Activated CD4-positive, alpha-beta T cell treated with anti-CD3 and anti-CD28 coated beads, Interleukin-2, amount 10 ng/mL, durations not matched to agents 24 days and 14 days (primary cell): ENCODE results near the gene TNNI3K. TPM values are rescaled to one million over a fixed set of nuclear protein-coding genes. Genes with fewer than 3 reads are reported as not detected.

Source experiments
- DNase-seq: peaks from one replicate; pipeline ENCODE4 v3.0.0; 2022
- H3K27ac Mint-ChIP-seq: one replicate; pipeline ENCODE4 v1.8.0; 2022; ENCODE audit warnings: mild to moderate bottlenecking, mixed read lengths
- H3K27me3 Mint-ChIP-seq: one replicate; pipeline ENCODE4 v1.8.0; 2022; ENCODE audit warnings: mixed read lengths
- H3K36me3 Mint-ChIP-seq: one replicate; pipeline ENCODE4 v1.8.0; 2022; ENCODE audit warnings: low read depth, mild to moderate bottlenecking, mixed read lengths
- H3K4me1 Mint-ChIP-seq: one replicate; pipeline ENCODE4 v1.8.0; 2021; ENCODE audit warnings: mixed read lengths
- H3K4me3 Mint-ChIP-seq: one replicate; pipeline ENCODE4 v1.8.0; 2022; ENCODE audit warnings: mild to moderate bottlenecking, moderate library complexity, mixed read lengths
- H3K9me3 Mint-ChIP-seq: one replicate; pipeline ENCODE4 v1.8.0; 2021; ENCODE audit warnings: mixed read lengths
- intact Hi-C: fragments of 100-400 bp; cut with micrococcal nuclease; formaldehyde crosslinking; loops from one replicate; pipeline ENCODE4 v1.15.1; 2023
- total RNA-seq: library from RNA; stranded (reverse); gene quantifications from 2 replicates; pipeline ENCODE4 v1.2.3, GENCODE V29; 2022

TNNI3K gene
- total RNA-seq, 1 donor from 2014 or later: not detected

- Mint-ChIP-seq H3K36me3 (no peaks in the 10 kb centered on the region), H3K27me3 (peaks cover 1% of the 10 kb centered on the region), H3K4me3 (no peak overlapping the region), H3K9me3 (no peaks in the 10 kb centered on the region), H3K4me1 (no peaks in the 10 kb centered on the region), H3K27ac (no peak overlapping the region)
- no peak for DNase-seq
- intact Hi-C loops: no loop called here
Observed at GRCh38 chr1:74517599-74518051, 282.4 kb downstream of the TNNI3K start.

GRCh38 chr1:74522148-74522547, 287.0 kb downstream of the TNNI3K start:
- Mint-ChIP-seq H3K27ac (no peak overlapping the region), H3K9me3 (no peaks in the 10 kb centered on the region), H3K4me3 (no peak overlapping the region), H3K27me3 (peaks cover 1% of the 10 kb centered on the region), H3K36me3 (no peaks in the 10 kb centered on the region), H3K4me1 (no peaks in the 10 kb centered on the region)
- intact Hi-C loops: no loop called here
- no peak for DNase-seq

- Mint-ChIP-seq H3K9me3 (no peaks in the 10 kb centered on the region), H3K4me1 (no peaks in the 10 kb centered on the region), H3K4me3 (no peak overlapping the region), H3K27ac (no peak overlapping the region), H3K27me3 (peaks cover 1% of the 10 kb centered on the region), H3K36me3 (no peaks in the 10 kb centered on the region)
- intact Hi-C loops: no loop called here
- DNase-seq: no peak
Observed at GRCh38 chr1:74523873-74524480, 288.8 kb downstream of the TNNI3K start.

DNA sequence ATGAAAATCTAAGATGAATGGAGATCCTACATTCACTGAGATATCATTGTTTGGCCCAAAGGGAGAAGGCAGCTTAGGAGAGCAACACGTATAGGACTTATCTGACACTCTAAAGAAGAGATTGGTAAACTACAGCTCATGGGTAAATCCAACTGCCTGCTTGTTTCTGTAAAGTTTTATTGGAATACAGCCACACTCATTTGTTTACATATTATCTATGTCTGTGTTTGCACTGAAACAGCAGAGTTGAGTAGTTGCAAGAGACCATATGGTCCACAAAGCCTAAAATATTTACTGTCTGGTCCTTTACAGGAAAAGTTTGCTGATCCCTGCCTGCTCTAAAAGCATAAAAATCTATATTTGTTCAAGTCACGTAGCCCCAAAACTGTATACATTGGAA, 291.5 kb downstream of the TNNI3K start:
- Mint-ChIP-seq H3K36me3 (no peaks in the 10 kb centered on the region), H3K4me1 (no peaks in the 10 kb centered on the region)
- intact Hi-C loops: no loop called here

DNA sequence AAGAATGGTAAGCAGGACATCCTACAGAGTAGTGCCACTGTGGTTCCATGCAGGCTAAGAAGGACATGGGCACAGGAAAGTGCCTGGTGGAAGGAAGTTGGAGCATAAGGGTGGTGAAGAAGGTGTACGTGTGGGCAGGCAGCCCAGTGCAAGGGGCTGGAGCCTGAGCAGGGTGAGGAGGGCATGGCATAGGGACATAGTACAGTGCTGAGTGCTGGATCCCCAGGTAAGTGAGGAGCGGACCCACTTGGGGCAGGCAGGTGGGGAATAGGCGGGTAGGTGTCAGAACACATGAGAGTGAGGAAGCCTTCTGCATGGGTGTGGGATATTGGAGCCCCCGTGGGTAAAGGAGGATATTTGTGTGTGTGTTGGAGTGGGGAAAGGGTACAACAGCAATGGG, 292.9 kb downstream of the TNNI3K start:
- H3K4me1 Mint-ChIP-seq: no peaks in the 10 kb centered on the region
- no peak overlapping the region for H3K4me3 Mint-ChIP-seq
- intact Hi-C loops: no loop called here
- no peaks in the 10 kb centered on the region for H3K36me3 Mint-ChIP-seq
- no peak for DNase-seq
- H3K9me3 Mint-ChIP-seq: no peaks in the 10 kb centered on the region
- H3K27me3 Mint-ChIP-seq: no peaks in the 10 kb centered on the region
- H3K27ac Mint-ChIP-seq: no peak overlapping the region

More for the DNA sequence above, 291.5 kb downstream of the TNNI3K start:
- Mint-ChIP-seq H3K9me3 (no peaks in the 10 kb centered on the region), H3K27ac (no peak overlapping the region), H3K4me3 (no peak overlapping the region), H3K27me3 (peaks cover 1% of the 10 kb centered on the region)
- no peak for DNase-seq

DNA sequence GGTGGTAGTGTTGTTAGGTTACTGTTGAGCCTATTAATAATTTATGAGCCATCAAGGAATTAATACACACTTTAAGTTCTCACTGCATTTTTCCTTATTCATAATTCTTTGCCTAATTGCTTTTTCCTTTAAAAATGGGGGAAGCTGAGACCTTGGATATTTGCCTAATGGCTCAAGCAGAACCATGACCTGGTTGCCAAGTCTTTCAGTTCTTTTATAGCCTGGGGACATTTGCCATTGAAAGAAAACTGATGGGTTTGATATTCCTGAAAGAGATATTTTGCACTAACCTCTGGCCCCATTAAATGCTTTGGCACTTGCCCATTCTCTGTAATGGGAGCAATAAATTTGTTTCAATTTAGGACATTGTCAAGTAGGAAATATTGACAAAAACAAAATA, 295.7 kb downstream of the TNNI3K start:
- Mint-ChIP-seq H3K36me3 (no peaks in the 10 kb centered on the region), H3K9me3 (no peaks in the 10 kb centered on the region), H3K27me3 (no peaks in the 10 kb centered on the region), H3K4me3 (no peak overlapping the region), H3K27ac (no peak overlapping the region), H3K4me1 (no peaks in the 10 kb centered on the region)
- intact Hi-C loops: no loop called here
- no peak for DNase-seq

- H3K9me3 Mint-ChIP-seq: no peaks in the 10 kb centered on the region
- intact Hi-C loops: no loop called here
- no peak overlapping the region for H3K27ac Mint-ChIP-seq
- DNase-seq: no peak
- no peaks in the 10 kb centered on the region for H3K27me3 Mint-ChIP-seq
- no peak overlapping the region for H3K4me3 Mint-ChIP-seq
- H3K36me3 Mint-ChIP-seq: no peaks in the 10 kb centered on the region
- no peaks in the 10 kb centered on the region for H3K4me1 Mint-ChIP-seq
Observed at GRCh38 chr1:74531796-74532195, 296.6 kb downstream of the TNNI3K start.

DNA sequence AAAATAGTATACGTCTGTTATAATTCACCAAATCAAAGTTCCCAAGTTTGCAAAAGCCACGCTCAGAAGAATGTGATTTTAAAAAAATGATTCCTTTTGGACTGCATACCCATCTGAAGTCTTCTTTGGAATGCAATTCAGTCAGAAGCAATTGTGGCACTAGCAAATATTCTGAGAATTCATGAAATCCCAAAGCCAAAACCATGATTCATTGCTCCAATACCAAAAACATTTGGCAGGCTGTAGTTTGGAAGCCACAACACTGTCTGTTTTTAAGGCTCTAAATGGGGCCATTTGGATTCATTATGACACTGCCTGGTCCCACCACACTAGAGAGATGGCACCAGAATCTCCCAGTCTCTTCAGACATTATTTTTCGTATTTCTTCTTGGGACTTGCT, 299.1 kb downstream of the TNNI3K start:
- Mint-ChIP-seq H3K27ac (no peak overlapping the region), H3K9me3 (no peaks in the 10 kb centered on the region), H3K4me3 (no peak overlapping the region), H3K27me3 (no peaks in the 10 kb centered on the region), H3K36me3 (no peaks in the 10 kb centered on the region), H3K4me1 (no peaks in the 10 kb centered on the region)
- DNase-seq: no peak
- intact Hi-C loops: no loop called here

DNA sequence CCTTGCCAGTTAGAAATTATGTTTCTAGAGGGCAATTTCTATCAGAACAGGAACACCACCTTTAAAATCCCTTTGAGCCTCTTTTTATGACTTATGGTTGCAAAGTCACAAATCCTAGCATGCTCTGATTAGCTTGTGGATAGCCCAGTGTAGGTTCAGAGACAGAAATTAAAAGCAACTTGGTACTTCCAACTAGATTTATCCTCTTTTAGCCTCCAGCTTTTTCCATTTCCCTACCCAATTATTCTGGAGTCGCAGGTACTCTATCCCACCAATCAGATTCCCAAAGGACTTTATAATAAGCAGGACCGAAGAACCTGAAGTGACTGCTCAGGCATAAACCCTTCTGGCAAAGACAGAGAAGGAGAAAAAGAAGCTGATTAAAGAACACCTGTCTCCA, 310.6 kb downstream of the TNNI3K start:
- intact Hi-C loops: no loop called here
- no peaks in the 10 kb centered on the region for H3K4me1 Mint-ChIP-seq
- H3K4me3 Mint-ChIP-seq: no peak overlapping the region
- no peaks in the 10 kb centered on the region for H3K27me3 Mint-ChIP-seq
- DNase-seq: no peak
- no peaks in the 10 kb centered on the region for H3K36me3 Mint-ChIP-seq
- H3K27ac Mint-ChIP-seq: no peak overlapping the region
- H3K9me3 Mint-ChIP-seq: no peaks in the 10 kb centered on the region

DNA sequence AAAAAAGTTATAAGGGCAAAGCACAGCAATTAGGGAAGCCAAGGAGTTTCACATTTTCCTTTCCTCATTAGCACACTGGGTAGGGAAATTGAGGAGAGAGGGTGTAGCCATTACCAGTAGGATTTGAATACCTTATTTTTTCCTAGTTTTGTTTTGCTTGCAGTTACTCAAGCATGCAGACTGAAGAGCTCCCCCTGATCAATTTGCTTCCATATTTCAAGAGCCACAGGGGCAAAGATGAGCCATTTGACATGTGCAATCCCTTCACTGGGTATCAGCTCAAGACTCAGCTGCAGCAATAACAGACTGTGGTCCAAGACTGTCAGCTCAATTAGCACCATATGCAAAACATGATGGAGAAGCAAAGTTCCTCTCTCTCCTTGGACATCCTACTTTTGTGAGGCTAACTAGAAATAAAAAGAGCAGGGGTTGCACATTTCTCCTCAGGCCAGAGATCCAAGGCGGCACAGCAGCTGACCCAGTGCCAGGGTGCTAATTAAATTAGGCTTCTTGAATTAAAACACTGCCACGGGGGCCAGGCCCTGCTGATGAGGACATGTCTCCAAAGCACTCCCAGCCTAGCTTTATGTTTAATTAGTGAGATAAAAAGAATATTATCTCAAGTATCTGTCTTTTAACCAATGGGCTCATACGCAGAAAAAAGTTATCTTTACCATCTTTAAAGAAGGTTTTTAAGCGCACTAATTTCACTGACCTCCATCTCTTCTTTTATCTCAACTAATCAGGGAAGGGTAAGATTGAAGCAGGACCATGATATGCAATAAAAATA, 314.0 kb downstream of the TNNI3K start:
- no peak for DNase-seq
- no peaks in the 10 kb centered on the region for H3K27me3 Mint-ChIP-seq
- H3K4me1 Mint-ChIP-seq: no peaks in the 10 kb centered on the region
- H3K27ac Mint-ChIP-seq: no peak overlapping the region
- no peak overlapping the region for H3K4me3 Mint-ChIP-seq
- no peaks in the 10 kb centered on the region for H3K9me3 Mint-ChIP-seq
- no peaks in the 10 kb centered on the region for H3K36me3 Mint-ChIP-seq
- intact Hi-C loops: no loop called here

DNA sequence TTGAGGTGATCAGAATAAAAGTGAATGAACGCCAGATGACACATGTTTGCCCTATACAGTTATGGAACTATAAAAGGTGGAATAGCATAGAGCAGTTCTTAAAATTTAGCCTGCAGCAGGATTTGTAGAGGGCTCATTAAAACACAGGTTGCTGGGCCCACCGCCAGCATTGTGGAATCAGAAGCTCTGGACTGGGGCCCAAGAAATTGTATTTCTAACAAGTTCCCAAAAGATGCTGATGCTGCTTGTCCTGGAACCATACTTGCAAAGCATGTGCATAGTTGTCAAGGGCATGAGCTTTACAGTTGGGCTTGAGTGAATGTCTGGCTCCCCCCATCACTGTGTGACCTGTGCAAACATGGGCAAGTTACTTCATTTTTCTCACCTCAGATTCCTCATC, 314.7 kb downstream of the TNNI3K start:
- no peak for DNase-seq
- Mint-ChIP-seq H3K27ac (no peak overlapping the region), H3K9me3 (no peaks in the 10 kb centered on the region), H3K27me3 (no peaks in the 10 kb centered on the region), H3K36me3 (no peaks in the 10 kb centered on the region), H3K4me1 (no peaks in the 10 kb centered on the region), H3K4me3 (no peak overlapping the region)
- intact Hi-C loops: no loop called here

- Mint-ChIP-seq H3K36me3 (no peaks in the 10 kb centered on the region), H3K4me3 (no peak overlapping the region), H3K27ac (no peak overlapping the region), H3K4me1 (no peaks in the 10 kb centered on the region), H3K9me3 (no peaks in the 10 kb centered on the region), H3K27me3 (no peaks in the 10 kb centered on the region)
- intact Hi-C loops: no loop called here
- DNase-seq: no peak
Observed at GRCh38 chr1:74570797-74571492, 335.8 kb downstream of the TNNI3K start.

DNA sequence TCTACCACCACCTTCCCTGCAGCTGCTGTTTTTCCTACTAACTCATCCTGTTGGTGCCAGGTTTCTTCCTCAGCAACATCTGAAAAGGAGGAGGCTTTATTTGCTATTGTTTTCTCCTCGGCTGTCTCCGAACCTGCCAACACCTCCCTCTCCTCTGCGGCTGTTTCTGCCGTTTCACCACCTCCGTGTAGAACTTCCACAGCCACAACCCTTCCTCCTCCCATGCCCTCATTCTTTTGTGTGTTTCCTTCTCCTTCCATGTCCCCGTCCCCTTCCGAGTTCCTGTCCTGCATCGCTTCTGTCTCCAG, 336.3 kb downstream of the TNNI3K start:
- intact Hi-C loops: no loop called here
- Mint-ChIP-seq H3K27me3 (no peaks in the 10 kb centered on the region), H3K27ac (no peak overlapping the region), H3K36me3 (no peaks in the 10 kb centered on the region), H3K4me1 (no peaks in the 10 kb centered on the region), H3K4me3 (no peak overlapping the region), H3K9me3 (no peaks in the 10 kb centered on the region)
- no peak for DNase-seq

- H3K4me1 Mint-ChIP-seq: no peaks in the 10 kb centered on the region
- DNase-seq: no peak
- no peaks in the 10 kb centered on the region for H3K27me3 Mint-ChIP-seq
- intact Hi-C loops: no loop called here
- H3K36me3 Mint-ChIP-seq: no peaks in the 10 kb centered on the region
- no peaks in the 10 kb centered on the region for H3K9me3 Mint-ChIP-seq
- no peak overlapping the region for H3K27ac Mint-ChIP-seq
- H3K4me3 Mint-ChIP-seq: no peak overlapping the region
Observed at GRCh38 chr1:74571891-74572290, 336.7 kb downstream of the TNNI3K start.
